Right kidney (tissue), 1 donor: ENCODE measurements around the gene DRD2.

Source experiments
- DNase-seq: peaks from one replicate; pipeline ENCODE4 v3.0.0-alpha.2; 2016

Gene DRD2

DNA sequence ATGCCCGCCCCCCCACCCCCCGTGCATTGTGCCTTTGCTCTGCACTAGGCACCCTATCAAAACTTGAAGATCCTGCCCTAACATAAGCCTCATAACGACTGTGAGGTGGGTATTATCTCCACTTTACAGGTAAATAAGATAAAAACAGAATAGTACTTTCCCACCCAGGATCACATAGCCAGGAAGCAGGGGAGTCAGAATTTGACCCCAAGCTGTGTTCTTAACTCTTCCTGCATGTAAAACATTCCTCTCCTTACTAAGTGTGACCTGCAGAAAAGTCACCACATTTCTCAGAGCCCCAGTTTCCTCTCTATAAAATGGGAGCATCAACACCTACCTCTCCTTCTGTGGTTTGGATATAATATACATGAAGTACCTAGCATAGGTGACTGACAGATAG is 105.8 kb downstream of the DRD2 start:
- DNase-seq, result no peak

- DNase-seq, result no peak
Observed at GRCh38 chr11:113365895-113366294, 109.3 kb downstream of the DRD2 start.

- no peak for DNase-seq
Observed at GRCh38 chr11:113363996-113364641, 111.1 kb downstream of the DRD2 start.

DNA sequence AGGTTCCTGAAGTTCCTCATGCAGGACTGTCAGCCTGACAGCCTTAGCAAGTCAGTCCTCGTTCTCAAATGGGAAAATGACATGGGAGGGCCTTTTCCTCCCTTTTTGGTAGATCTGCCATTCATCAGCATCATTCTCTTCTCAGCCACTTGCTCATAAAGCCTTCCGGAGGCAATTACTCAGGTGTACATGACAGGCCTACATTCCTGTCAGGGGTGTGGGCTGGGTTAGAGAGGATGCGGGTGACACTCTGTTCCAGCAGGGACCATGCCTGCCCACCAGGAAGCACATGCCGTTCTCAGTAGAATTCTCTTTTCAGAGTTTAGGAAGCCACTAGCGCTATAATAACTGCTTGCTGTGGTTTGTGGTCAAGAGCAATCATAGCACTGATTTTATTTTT is 111.8 kb downstream of the DRD2 start:
- DNase-seq, result no peak
